ENCODE measurements around the gene INO80B. TPM values are rescaled to one million over a fixed set of nuclear protein-coding genes. Genes with fewer than 3 reads are reported as not detected.
A peak's percentile ranks its signal among the peaks of the same experiment; 100 is the strongest.

Gene INO80B
- total and polyA plus RNA-seq, 9 of the 15 experiments (the other 6 are each of a cell fraction or from before 2014, with no cell fraction given) = 0.41 to 22.6 (median 9.0) TPM

GRCh38 chr2:74421221-74421870 lies 33.5 kb upstream of the INO80B start, which contains the start of the genes C2orf81 and WDR54 (continued):
- no peak for TF ChIP-seq EP300 (IDR thresholded peaks at IDR 0.05; ENCODE audit: low read length)
- TF ChIP-seq POU5F1 (IDR thresholded peaks at IDR 0.05; ENCODE audit: borderline replicate concordance, low read depth, low read length, partially characterized antibody) = no peak
- TF ChIP-seq FOXJ3 (CRISPR knock-in tag; IDR thresholded peaks at IDR 0.05) = no peak
- TF ChIP-seq RBBP5 (IDR thresholded peaks at IDR 0.05; ENCODE audit: borderline replicate concordance, insufficient read depth, low read length, poor library complexity, severe bottlenecking) = peak; percentile 10
- peak; percentile 26 for TF ChIP-seq SAP30 (IDR thresholded peaks at IDR 0.05; ENCODE audit: borderline replicate concordance, insufficient read depth, low read depth, low read length, poor library complexity, severe bottlenecking)
- no peak for TF ChIP-seq PTBP1 (IDR thresholded peaks at IDR 0.05; ENCODE audit: low read depth, low read length)
- peak; percentile 68 for TF ChIP-seq CTBP1 (IDR thresholded peaks at IDR 0.05; ENCODE audit: borderline replicate concordance)
- TF ChIP-seq CUX1 (CRISPR knock-in tag; IDR thresholded peaks at IDR 0.05) = no peak
- no peak for TF ChIP-seq HEY1 (CRISPR knock-in tag; IDR thresholded peaks at IDR 0.05; ENCODE audit: borderline replicate concordance)
- TF ChIP-seq NEUROD1 (IDR thresholded peaks at IDR 0.05; ENCODE audit: borderline replicate concordance, low read depth, low read length, partially characterized antibody) = peak; percentile 84
- TF ChIP-seq VEZF1 (CRISPR knock-in tag; IDR thresholded peaks at IDR 0.05) = peak; percentile 72
- peak; percentile 4 for TF ChIP-seq SP2 (IDR thresholded peaks at IDR 0.05; ENCODE audit: extremely low read depth, low read depth, low read length, poor library complexity, severe bottlenecking)
- no peak for TF ChIP-seq NR2F6 (CRISPR knock-in tag; IDR thresholded peaks at IDR 0.05)
- TF ChIP-seq SOX6 (IDR thresholded peaks at IDR 0.05) = no peak
- TF ChIP-seq EP400 (IDR thresholded peaks at IDR 0.05) = no peak
- peak; percentile 81; the same call in 1 of the 2 replicates for TF ChIP-seq CBFB (CRISPR knock-in tag; IDR thresholded peaks at IDR 0.05)
- TF ChIP-seq ZNF217 (CRISPR knock-in tag; IDR thresholded peaks at IDR 0.05) = no peak
- TF ChIP-seq, protein P1, sequence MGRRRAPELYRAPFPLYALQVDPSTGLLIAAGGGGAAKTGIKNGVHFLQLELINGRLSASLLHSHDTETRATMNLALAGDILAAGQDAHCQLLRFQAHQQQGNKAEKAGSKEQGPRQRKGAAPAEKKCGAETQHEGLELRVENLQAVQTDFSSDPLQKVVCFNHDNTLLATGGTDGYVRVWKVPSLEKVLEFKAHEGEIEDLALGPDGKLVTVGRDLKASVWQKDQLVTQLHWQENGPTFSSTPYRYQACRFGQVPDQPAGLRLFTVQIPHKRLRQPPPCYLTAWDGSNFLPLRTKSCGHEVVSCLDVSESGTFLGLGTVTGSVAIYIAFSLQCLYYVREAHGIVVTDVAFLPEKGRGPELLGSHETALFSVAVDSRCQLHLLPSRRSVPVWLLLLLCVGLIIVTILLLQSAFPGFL (CRISPR knock-in tag; IDR thresholded peaks at IDR 0.05) = 0 out of 2 replicates have a peak, but pooled peaks have one; percentile 42
- peak; percentile 98 for TF ChIP-seq MXI1 (IDR thresholded peaks at IDR 0.05; ENCODE audit: low read depth, low read length)
- TF ChIP-seq CBX8 (IDR thresholded peaks at IDR 0.05; ENCODE audit: borderline replicate concordance, extremely low read depth, low read depth, low read length, poor library complexity, severe bottlenecking) = no peak

Measured in K562 (cell line).